WTC11 (cell line): ENCODE measurements around the gene GLYAT. TPM values are rescaled to one million over a fixed set of nuclear protein-coding genes. Genes with fewer than 3 reads are reported as not detected.

ENCODE experiments used
- ATAC-seq: fragments of 200-7000 bp; cut with Tn5 transposase; 2 replicates; pipeline ENCODE4 v1.10.0; 2021; ENCODE audit warnings: mild to moderate bottlenecking, moderate library complexity
- CTCF ChIA-PET: fragments of 300-600 bp; sonication (Branson Sonifier 250); formaldehyde crosslinking; loops from one replicate; lab custom pipeline; 2021; ENCODE audit warnings: antibody characterized with exemption; lab: Charles Lee
- POLR2A ChIA-PET: fragments of 350-600 bp; sonication (Branson Sonifier 250); formaldehyde crosslinking; loops from one replicate; lab custom pipeline; 2021; ENCODE audit warnings: antibody characterized with exemption; lab: Charles Lee
- DNase-seq: peaks from one replicate; pipeline ENCODE4 v3.0.0; 2021; ENCODE audit warnings: low spot score
- H3K27ac Mint-ChIP-seq: 2 replicates; pipeline ENCODE4 v1.8.0; 2021; ENCODE audit warnings: mixed read lengths
- H3K27me3 Mint-ChIP-seq: 2 replicates; pipeline ENCODE4 v1.8.0; 2021; ENCODE audit warnings: low read depth, mild to moderate bottlenecking, moderate library complexity, mixed read lengths
- H3K36me3 Mint-ChIP-seq: 2 replicates; pipeline ENCODE4 v1.8.0; 2021; ENCODE audit warnings: mixed read lengths
- H3K4me1 Mint-ChIP-seq: 2 replicates; pipeline ENCODE4 v1.8.0; 2022; ENCODE audit warnings: mixed read lengths
- H3K4me3 Mint-ChIP-seq: 2 replicates; pipeline ENCODE4 v1.8.0; 2021; ENCODE audit warnings: mild to moderate bottlenecking, moderate library complexity, mixed read lengths
- H3K9me3 Mint-ChIP-seq: 2 replicates; pipeline ENCODE4 v1.8.0; 2021; ENCODE audit warnings: mixed read lengths
- ARID4B ChIP-seq: sonication (generic); formaldehyde crosslinking; IDR thresholded peaks from 2 replicates; pipeline ENCODE4 v1.8.0; 2023; ENCODE audit warnings: missing genetic modification reagents, mild to moderate bottlenecking, borderline replicate concordance
- CREB1 ChIP-seq: sonication (generic); formaldehyde crosslinking; IDR thresholded peaks from 2 replicates; pipeline ENCODE4 v1.8.0; 2023; ENCODE audit warnings: mild to moderate bottlenecking, missing genetic modification reagents
- E2F1 ChIP-seq: sonication (generic); formaldehyde crosslinking; IDR thresholded peaks from 2 replicates; pipeline ENCODE4 v1.8.0; 2022; ENCODE audit warnings: mild to moderate bottlenecking, missing genetic modification reagents
- EMX1 ChIP-seq: fragments of 250-450 bp; sonication (Bioruptor Pico); IDR thresholded peaks from 2 replicates; pipeline ENCODE4 v1.8.0; 2021; ENCODE audit warnings: mild to moderate bottlenecking
- ERG ChIP-seq: fragments of 250-450 bp; sonication (Bioruptor Pico); IDR thresholded peaks from 2 replicates; pipeline ENCODE4 v1.8.0; 2021; ENCODE audit warnings: mild to moderate bottlenecking
- NR1H2 ChIP-seq: sonication (generic); formaldehyde crosslinking; IDR thresholded peaks from 2 replicates; pipeline ENCODE4 v1.9.0; 2021; ENCODE audit warnings: mild to moderate bottlenecking, moderate library complexity, missing genetic modification reagents
- SP1 ChIP-seq: sonication (generic); formaldehyde crosslinking; conservative IDR thresholded peaks from 2 replicates; pipeline ENCODE4 v1.8.1; 2022; ENCODE audit warnings: missing genetic modification reagents
- TEAD1 ChIP-seq: sonication (generic); formaldehyde crosslinking; IDR thresholded peaks from 2 replicates; pipeline ENCODE4 v1.8.0; 2022; ENCODE audit warnings: mild to moderate bottlenecking, missing genetic modification reagents
- ZBTB43 ChIP-seq: sonication (generic); formaldehyde crosslinking; IDR thresholded peaks from 2 replicates; pipeline ENCODE4 v1.8.1; 2023; ENCODE audit warnings: mild to moderate bottlenecking, missing genetic modification reagents
- ZNF219 ChIP-seq: sonication (generic); formaldehyde crosslinking; IDR thresholded peaks from 2 replicates; pipeline ENCODE4 v1.8.0; 2023; ENCODE audit warnings: missing genetic modification reagents, mild to moderate bottlenecking, borderline replicate concordance
- total RNA-seq: library from RNA; stranded (reverse); gene quantifications from 3 replicates; pipeline ENCODE4 v1.2.3, GENCODE V29; 2021
- TF ChIP-seq, protein P1 (sequence below): sonication (generic); formaldehyde crosslinking; IDR thresholded peaks from 2 replicates; pipeline ENCODE4 v1.8.1; 2023; ENCODE audit warnings: mild to moderate bottlenecking, missing genetic modification reagents
- TF ChIP-seq, protein P2 (sequence below): fragments of 250-450 bp; sonication (Bioruptor Pico); IDR thresholded peaks from 2 replicates; pipeline ENCODE4 v1.9.0; 2021; ENCODE audit warnings: mild to moderate bottlenecking
- TF ChIP-seq, protein P3 (sequence below): sonication (generic); formaldehyde crosslinking; IDR thresholded peaks from 2 replicates; pipeline ENCODE4 v1.8.0; 2022; ENCODE audit warnings: mild to moderate bottlenecking, missing genetic modification reagents
- TF ChIP-seq, protein P4 (sequence below): sonication (generic); formaldehyde crosslinking; IDR thresholded peaks from 2 replicates; pipeline ENCODE4 v1.8.1; 2022; ENCODE audit warnings: missing genetic modification reagents, borderline replicate concordance
- TF ChIP-seq, protein P5 (sequence below): sonication (generic); formaldehyde crosslinking; IDR thresholded peaks from 2 replicates; pipeline ENCODE4 v1.8.1; 2022; ENCODE audit warnings: low read depth, missing genetic modification reagents, borderline replicate concordance

Gene GLYAT
- total RNA-seq, 1 experiment from 2014 or later: not detected

GRCh38 chr11:58762284-58763119 is 30.8 kb upstream of the GLYAT start (continued):
- no peak for TF ChIP-seq ERG (CRISPR knock-in tag)

- no peaks in the 10 kb centered on the region for H3K4me1 Mint-ChIP-seq
- ATAC-seq (no peak), DNase-seq (no peak)
- ChIA-PET POLR2A (no interaction called here), CTCF (no interaction called here)
- H3K27me3 Mint-ChIP-seq: peaks cover 5% of the 10 kb centered on the region
- H3K4me3 Mint-ChIP-seq: no peak overlapping the region
- H3K36me3 Mint-ChIP-seq: peaks cover 19% of the 10 kb centered on the region
- peaks cover 80% of the 10 kb centered on the region for H3K9me3 Mint-ChIP-seq
- no peak overlapping the region for H3K27ac Mint-ChIP-seq
- TF ChIP-seq, protein P1, sequence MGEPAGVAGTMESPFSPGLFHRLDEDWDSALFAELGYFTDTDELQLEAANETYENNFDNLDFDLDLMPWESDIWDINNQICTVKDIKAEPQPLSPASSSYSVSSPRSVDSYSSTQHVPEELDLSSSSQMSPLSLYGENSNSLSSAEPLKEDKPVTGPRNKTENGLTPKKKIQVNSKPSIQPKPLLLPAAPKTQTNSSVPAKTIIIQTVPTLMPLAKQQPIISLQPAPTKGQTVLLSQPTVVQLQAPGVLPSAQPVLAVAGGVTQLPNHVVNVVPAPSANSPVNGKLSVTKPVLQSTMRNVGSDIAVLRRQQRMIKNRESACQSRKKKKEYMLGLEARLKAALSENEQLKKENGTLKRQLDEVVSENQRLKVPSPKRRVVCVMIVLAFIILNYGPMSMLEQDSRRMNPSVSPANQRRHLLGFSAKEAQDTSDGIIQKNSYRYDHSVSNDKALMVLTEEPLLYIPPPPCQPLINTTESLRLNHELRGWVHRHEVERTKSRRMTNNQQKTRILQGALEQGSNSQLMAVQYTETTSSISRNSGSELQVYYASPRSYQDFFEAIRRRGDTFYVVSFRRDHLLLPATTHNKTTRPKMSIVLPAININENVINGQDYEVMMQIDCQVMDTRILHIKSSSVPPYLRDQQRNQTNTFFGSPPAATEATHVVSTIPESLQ (CRISPR knock-in tag): no peak
- no peak for TF ChIP-seq ZNF219
- no peak for TF ChIP-seq SP1 (CRISPR knock-in tag)
- TF ChIP-seq ARID4B (CRISPR knock-in tag): no peak
- TF ChIP-seq CREB1 (CRISPR knock-in tag): no peak
- no peak for TF ChIP-seq ZBTB43 (CRISPR knock-in tag)
- no peak for TF ChIP-seq TEAD1 (CRISPR knock-in tag)
- TF ChIP-seq, protein P2, sequence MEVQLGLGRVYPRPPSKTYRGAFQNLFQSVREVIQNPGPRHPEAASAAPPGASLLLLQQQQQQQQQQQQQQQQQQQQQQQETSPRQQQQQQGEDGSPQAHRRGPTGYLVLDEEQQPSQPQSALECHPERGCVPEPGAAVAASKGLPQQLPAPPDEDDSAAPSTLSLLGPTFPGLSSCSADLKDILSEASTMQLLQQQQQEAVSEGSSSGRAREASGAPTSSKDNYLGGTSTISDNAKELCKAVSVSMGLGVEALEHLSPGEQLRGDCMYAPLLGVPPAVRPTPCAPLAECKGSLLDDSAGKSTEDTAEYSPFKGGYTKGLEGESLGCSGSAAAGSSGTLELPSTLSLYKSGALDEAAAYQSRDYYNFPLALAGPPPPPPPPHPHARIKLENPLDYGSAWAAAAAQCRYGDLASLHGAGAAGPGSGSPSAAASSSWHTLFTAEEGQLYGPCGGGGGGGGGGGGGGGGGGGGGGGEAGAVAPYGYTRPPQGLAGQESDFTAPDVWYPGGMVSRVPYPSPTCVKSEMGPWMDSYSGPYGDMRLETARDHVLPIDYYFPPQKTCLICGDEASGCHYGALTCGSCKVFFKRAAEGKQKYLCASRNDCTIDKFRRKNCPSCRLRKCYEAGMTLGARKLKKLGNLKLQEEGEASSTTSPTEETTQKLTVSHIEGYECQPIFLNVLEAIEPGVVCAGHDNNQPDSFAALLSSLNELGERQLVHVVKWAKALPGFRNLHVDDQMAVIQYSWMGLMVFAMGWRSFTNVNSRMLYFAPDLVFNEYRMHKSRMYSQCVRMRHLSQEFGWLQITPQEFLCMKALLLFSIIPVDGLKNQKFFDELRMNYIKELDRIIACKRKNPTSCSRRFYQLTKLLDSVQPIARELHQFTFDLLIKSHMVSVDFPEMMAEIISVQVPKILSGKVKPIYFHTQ: no peak
- TF ChIP-seq NR1H2 (CRISPR knock-in tag): no peak
- TF ChIP-seq, protein P3, sequence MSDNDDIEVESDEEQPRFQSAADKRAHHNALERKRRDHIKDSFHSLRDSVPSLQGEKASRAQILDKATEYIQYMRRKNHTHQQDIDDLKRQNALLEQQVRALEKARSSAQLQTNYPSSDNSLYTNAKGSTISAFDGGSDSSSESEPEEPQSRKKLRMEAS (CRISPR knock-in tag): no peak
- TF ChIP-seq, protein P4, sequence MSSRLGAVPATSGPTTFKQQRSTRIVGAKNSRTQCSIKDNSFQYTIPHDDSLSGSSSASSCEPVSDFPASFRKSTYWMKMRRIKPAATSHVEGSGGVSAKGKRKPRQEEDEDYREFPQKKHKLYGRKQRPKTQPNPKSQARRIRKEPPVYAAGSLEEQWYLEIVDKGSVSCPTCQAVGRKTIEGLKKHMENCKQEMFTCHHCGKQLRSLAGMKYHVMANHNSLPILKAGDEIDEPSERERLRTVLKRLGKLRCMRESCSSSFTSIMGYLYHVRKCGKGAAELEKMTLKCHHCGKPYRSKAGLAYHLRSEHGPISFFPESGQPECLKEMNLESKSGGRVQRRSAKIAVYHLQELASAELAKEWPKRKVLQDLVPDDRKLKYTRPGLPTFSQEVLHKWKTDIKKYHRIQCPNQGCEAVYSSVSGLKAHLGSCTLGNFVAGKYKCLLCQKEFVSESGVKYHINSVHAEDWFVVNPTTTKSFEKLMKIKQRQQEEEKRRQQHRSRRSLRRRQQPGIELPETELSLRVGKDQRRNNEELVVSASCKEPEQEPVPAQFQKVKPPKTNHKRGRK: no peak
- TF ChIP-seq E2F1 (CRISPR knock-in tag): no peak
- no peak for TF ChIP-seq EMX1
- TF ChIP-seq, protein P5, sequence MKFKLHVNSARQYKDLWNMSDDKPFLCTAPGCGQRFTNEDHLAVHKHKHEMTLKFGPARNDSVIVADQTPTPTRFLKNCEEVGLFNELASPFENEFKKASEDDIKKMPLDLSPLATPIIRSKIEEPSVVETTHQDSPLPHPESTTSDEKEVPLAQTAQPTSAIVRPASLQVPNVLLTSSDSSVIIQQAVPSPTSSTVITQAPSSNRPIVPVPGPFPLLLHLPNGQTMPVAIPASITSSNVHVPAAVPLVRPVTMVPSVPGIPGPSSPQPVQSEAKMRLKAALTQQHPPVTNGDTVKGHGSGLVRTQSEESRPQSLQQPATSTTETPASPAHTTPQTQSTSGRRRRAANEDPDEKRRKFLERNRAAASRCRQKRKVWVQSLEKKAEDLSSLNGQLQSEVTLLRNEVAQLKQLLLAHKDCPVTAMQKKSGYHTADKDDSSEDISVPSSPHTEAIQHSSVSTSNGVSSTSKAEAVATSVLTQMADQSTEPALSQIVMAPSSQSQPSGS (CRISPR knock-in tag): no peak
These were observed 25.7 kb upstream of the GLYAT start for GRCh38 chr11:58757439-58757838.
